HG03469 (cell line): ENCODE measurements around the gene JPH3.
"Not testable (repeated sequence)": the region's sequence is repeated elsewhere in the genome, so short reads cannot be mapped to it uniquely, and the experiment has no call there.

ENCODE experiments used
- ATAC-seq: cut with Tn5 transposase; IDR thresholded peaks from one replicate; pipeline ENCODE4 v1.9.1; 2021; ENCODE audit warnings: mild to moderate bottlenecking, moderate library complexity, moderate number of reproducible peaks; ENCODE audit not compliant: unreplicated experiment

Gene JPH3

GRCh38 chr16:87708881-87709638, 106.8 kb downstream of the JPH3 start:
- ATAC-seq: no peak

DNA sequence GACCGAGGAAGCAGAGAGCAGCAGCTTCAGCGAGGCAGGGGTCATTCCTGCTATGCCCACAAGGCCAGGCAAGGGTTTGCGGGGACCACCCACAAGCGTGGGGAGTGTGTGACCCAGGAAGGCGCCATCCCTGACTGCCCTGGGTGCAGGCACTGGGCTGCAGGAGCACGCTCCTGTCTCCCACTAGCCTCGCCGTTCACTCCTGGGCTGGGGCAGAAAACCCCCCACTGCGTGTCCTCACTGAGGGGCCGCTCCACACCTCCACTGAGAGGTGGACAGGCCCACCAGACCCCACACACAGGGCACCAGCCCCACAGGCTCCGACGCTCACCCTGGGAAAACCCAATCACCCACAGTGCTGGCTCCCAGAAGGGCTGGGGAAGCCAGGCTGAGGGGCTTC, 107.4 kb downstream of the JPH3 start:
- ATAC-seq: no peak

- no peak for ATAC-seq
Observed at GRCh38 chr16:87710887-87711286, 108.6 kb downstream of the JPH3 start.

GRCh38 chr16:87712184-87712762, 110.0 kb downstream of the JPH3 start:
- ATAC-seq: no peak

GRCh38 chr16:87713451-87714229, 111.3 kb downstream of the JPH3 start:
- no peak for ATAC-seq

DNA sequence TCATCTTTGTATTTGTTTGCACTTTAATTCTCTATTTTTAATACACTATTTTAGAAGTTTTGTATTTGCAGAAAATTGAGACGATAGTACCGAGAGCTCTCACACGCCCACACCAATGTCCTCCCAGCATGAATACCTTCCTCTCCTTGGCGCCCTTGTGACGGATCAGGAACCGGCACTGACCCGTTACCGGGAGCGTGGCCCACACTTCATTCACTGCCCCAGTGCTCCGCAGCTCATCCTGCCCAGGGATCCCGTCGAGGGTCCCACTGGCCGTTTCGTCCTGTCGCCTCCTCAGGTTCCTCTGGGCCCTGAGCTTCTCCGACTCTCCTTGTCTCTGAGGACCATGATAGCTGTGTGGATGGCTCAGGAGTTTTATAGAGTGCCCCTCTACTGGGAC, 112.9 kb downstream of the JPH3 start:
- no peak for ATAC-seq

- no peak for ATAC-seq
Observed at GRCh38 chr16:87715658-87716057, 113.3 kb downstream of the JPH3 start.

DNA sequence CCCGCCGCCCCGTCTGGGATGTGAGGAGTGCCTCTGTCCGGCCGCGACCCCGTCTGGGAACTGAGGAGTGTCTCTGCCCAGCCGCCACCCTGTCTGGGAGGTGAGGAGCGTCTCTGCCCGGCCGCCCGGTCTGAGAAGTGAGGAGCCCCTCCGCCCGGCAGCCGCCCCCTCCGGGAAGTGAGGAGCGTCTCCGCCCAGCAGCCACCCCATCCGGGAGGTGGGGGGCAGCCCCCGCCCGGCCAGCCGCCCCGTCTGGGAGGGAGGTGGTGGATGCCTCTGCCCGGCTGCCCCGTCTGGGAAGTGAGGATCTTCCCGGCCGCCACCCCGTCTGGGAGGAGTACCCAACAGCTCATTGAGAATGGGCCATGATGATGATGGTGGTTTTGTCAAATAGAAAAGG, 116.5 kb downstream of the JPH3 start:
- ATAC-seq: not testable (repeated sequence)

DNA sequence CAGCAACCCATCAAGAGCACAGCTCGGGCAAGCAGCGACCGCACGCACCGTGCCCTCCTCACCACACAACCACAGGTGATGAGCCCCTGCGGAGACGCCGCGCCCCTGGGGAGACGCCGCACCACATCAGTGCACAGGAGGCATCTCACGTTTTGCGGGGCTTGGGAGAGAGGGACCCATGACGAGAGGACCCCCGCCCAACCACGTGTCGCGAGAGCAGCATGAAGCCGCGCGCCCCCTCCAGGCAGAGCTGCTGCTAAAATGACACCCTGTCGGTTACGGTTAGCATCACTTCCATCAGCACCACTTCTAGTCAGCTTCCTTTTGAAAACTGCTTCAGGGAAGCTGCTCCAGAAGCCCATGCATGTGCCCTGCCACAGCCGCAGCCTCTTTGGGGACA, 118.1 kb downstream of the JPH3 start:
- ATAC-seq: no peak

GRCh38 chr16:87721622-87722585, 119.6 kb downstream of the JPH3 start:
- no peak for ATAC-seq

DNA sequence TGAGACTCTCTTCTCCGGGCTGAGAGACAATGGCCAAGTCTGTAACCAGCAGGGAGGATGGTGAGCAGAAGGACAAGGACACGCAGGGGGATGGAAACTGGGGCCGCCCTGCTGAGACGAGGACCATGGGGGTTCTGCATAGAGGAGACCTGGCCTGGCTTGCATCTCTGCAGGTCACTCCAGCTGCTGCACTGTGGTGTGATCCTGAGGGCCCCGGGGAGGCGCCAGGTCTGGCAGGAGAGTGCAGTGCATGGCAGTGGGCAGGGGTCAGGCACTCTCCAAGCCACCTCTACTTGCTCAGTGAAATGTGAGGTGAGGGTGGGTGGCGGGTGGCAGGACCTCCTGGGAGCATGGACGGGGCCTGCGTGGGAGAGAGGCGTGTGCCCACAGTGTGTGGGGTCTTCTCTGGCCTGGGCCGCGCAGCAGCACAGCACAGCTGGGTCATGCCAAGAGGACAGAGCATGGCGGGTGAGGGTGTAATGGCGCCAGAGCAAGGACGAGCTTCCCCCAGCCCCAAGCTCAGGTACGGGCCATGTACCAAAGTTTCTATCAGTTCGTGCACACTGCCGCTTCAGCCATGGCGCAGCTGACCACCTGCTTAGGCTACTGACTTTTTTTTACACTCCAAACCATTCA, 120.4 kb downstream of the JPH3 start:
- ATAC-seq: no peak

DNA sequence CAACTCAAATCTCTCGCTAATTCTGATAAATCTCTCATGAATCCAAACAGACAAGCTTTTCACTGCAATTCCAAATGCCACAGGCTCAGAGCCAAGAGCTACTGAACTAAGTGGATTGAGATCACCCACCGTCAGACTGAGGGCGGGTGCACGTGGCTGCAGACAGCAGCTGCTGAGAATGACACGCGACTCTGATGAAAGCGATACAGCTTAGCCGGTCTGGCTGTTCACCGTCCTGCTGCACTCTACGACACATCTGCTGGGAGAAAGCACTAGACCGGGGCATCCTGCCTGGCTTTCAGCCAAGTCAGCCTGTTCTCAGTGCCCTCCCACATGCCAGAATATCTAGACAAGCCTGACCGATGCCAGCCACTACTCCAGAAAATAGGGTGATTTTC, 120.9 kb downstream of the JPH3 start:
- no peak for ATAC-seq

DNA sequence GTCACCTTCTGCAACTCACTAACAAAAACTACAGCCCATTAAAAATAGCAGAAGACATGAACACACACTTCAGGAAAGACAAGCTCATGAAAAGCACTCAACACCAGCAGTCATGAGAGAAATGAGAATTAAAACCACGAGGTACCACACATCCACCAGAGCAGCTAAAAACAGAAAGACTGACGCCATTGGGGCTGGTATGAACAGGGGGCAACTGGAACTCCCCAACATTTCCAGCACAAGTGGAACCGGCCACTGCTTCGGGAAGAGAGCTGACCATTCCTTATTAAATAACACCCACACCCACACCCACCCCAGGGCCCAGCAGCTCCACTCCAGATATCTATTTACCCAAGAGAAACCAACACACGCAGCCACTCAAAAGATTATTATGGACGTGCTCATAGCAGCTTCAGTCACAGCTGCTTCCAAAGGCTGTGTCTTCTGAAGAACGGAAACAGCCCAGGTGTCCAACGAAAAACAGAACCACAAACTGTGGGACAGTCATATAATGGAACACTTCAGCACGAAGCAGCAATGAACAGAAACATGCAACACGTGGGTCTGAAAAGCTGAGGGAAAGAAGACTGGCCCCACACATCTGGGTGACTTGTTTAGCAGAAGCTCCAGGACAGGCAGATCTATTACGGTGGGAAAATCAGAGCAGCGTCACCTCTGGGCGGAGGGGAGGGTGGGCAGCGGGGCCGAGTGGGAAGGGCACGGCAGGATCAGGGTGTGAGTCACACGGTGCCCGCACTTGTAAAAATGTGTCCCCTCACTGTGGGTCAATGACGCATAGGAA, 122.4 kb downstream of the JPH3 start:
- no peak for ATAC-seq

DNA sequence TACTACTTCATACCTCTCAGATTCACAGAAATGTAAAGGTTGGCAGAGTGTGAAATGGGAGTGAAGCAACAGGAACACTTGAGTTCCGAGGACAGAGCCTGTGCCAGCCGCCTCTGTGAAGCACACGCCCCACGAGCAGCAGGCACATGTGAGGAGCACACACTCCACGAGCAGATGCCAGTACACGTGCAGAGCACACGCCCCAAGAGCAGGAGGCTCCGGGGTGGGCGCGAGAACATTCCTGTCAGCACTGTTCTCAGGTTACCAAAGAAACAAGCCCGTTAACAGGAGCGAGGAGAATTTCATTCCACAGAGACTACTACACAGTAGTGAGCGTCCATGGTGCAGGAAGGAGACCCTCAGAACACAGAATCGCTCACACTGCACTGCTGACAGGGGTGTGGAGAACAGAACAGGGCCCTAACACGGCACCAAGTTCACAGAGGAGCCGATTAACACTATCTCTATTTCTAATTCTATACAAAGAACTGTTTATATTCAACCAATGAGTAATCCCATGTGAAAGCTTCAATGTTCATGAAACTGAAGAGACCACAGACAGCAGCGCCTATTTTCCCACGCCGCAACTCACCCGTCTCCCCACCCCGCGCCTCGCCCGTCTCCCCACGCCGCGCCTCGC, 123.4 kb downstream of the JPH3 start:
- ATAC-seq: no peak

DNA sequence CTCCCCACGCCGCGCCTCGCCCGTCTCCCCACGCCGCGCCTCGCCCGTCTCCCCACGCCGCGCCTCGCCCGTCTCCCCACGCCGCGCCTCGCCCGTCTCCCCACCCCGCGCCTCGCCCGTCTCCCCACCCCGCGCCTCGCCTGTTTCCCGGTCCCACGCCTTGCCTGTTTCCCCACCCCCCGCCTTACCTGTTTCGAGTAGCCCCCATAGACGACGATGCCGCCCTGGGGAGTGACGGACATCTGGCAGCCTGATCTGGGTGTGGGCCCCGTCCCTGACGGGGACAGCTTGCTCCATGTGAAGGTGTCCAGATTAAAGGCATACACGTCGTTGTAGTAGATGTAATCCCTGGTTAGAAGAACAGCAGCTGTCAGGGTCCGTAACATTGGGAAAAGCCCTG, 124.3 kb downstream of the JPH3 start:
- not testable (repeated sequence) for ATAC-seq

DNA sequence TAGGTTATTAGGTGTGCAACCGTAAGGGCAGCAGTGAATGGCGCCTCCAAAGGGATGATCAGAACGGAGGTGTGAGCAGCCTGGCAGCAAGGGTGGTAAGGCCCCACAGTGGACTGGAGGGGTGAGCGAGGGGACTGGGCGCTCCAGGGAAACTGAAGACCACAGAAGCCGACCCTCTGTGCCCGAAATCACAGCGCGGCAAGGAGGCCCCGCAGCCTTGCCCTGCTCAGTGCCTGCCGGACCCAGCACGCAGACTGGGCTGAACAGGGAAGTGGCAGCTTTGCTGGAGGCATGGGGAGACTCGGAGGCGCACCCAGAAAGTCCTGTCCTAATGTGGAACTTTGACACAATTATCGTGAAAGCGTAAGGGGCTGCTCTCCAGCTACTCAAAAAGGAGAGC, 125.0 kb downstream of the JPH3 start:
- no peak for ATAC-seq

GRCh38 chr16:87728026-87728425, 125.7 kb downstream of the JPH3 start:
- ATAC-seq: no peak

- no peak for ATAC-seq
Observed at GRCh38 chr16:87729266-87729954, 127.1 kb downstream of the JPH3 start.
